ENCODE results near the gene CYP2W1.
"Not testable (repeated sequence)": the region's sequence is repeated elsewhere in the genome, so short reads cannot be mapped to it uniquely, and the experiment has no call there.

The CYP2W1 gene

GRCh38 chr7:999149-999879 lies 16.3 kb downstream of the CYP2W1 start:
- no peak for DNase-seq

DNA sequence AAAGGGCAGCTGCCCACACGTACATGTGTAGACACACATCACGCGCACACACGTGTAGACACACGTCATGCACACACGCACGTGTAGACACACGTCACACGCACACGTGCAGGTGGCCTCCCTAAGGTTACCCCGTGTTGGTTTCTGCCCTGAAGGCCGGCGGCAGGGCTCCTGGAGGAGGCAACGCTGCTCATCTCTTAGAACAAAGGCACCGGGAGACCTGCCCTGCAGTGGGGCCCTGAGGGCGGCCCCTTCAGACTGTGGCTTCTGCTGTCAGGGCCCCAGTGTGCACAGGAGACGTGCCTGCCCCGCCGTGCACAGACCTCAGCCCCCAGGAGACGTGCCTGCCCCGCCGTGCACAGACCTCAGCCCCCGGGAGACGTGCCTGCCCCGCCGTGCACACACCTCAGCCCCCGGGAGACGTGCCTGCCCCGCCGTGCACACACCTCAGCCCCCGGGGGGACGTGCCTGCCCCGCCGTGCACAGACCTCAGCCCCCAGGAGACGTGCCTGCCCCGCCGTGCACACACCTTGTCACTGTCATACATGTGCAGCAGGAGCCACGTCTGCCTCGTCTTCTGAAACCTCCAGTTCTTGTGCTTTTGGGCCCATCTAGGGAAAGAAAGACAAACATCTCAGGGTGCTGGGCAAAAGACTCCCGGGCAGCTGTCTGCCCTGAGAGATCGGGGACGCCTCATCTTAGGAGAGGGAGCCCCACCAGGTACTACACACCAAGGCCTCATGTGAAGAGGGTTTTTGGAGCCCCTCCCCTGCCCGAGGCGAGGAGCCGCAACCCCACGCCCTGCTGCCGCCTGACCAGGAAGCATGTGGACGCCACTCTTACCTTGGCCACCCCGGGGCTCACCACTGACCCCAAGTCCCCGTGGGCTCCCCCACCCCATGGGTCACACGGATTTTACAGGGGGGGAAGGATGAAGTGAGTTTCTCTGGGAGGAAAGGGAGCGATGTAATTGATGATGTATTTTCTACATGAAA lies 17.3 kb downstream of the CYP2W1 start:
- DNase-seq, result no peak

DNA sequence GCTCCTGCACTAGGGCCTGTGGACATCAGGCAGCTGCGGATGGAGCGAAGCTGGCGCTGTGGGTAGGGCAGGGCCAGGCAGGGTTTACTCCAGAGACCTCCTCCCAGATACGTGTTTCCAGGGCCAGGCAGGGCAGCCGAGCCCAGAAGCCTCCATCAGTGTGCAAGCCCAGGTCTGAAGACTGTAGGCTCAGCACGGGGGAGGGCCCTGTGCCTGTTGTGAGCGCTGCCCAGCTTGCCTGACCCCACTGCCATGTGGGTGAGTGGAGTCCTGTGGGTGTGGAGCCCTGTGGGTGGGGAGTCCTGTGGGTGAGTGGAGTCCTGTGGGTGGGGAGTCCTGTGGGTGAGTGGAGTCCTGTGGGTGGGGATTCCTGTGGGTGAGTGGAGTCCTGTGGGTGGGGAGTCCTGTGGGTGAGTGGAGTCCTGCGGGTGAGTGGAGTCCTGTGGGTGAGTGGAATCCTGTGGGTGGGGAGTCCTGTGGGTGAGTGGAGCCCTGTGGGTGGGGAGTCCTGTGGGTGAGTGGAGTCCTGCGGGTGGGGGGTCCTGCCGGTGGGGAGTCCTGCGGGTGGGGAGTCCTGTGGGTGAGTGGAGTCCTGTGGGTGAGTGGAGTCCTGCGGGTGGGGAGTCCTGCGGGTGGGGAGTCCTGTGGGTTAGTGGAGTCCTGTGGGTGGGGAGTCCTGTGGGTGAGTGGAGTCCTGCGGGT lies 18.2 kb downstream of the CYP2W1 start:
- DNase-seq, result not testable (repeated sequence)

GRCh38 chr7:1002026-1002425 lies 19.0 kb downstream of the CYP2W1 start:
- DNase-seq, result not testable (repeated sequence)

DNA sequence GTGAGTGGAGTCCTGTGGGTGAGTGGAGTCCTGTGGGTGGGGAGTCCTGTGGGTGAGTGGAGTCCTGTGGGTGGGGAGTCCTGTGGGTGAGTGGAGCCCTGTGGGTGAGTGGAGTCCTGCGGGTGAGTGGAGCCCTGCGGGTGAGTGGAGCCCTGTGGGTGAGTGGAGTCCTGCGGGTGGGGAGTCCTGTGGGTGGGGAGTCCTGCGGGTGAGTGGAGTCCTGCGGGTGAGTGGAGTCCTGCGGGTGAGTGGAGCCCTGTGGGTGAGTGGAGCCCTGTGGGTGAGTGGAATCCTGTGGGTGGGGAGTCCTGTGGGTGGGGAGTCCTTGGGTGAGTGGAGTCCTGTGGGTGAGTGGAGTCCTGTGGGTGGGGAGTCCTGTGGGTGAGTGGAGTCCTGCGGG lies 19.5 kb downstream of the CYP2W1 start:
- not testable (repeated sequence) for DNase-seq

GRCh38 chr7:1004018-1004852 lies 21.3 kb downstream of the CYP2W1 start:
- no peak for DNase-seq

GRCh38 chr7:1005303-1005702 lies 22.3 kb downstream of the CYP2W1 start:
- DNase-seq, result no peak

DNA sequence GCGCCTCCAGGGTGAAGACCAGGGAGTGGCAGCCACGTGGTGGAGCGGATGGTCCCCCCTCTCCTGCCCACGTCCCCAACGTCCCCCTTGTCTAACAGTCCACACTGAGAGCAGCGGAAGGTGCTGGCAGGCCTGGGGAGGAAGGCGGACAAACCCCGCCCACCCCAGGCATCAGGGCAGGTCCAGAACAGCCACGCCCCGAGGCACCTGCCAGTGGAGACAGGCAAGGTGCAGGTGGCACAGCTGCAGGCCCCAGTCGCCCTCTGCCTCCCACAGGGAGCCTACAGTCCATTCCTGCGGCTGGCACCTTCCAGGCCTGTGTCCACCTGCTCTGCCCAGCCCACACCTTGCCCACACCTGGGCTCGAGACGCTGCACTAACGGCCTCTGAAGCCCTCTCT lies 24.9 kb downstream of the CYP2W1 start:
- DNase-seq, result no peak

GRCh38 chr7:1008733-1009363 lies 25.9 kb downstream of the CYP2W1 start:
- no peak for DNase-seq

GRCh38 chr7:1009747-1010146 lies 26.8 kb downstream of the CYP2W1 start:
- DNase-seq, result no peak

GRCh38 chr7:1010226-1010625 lies 27.2 kb downstream of the CYP2W1 start:
- DNase-seq, result no peak

- no peak for DNase-seq
These were observed 28.5 kb downstream of the CYP2W1 start for GRCh38 chr7:1011297-1012003.

DNA sequence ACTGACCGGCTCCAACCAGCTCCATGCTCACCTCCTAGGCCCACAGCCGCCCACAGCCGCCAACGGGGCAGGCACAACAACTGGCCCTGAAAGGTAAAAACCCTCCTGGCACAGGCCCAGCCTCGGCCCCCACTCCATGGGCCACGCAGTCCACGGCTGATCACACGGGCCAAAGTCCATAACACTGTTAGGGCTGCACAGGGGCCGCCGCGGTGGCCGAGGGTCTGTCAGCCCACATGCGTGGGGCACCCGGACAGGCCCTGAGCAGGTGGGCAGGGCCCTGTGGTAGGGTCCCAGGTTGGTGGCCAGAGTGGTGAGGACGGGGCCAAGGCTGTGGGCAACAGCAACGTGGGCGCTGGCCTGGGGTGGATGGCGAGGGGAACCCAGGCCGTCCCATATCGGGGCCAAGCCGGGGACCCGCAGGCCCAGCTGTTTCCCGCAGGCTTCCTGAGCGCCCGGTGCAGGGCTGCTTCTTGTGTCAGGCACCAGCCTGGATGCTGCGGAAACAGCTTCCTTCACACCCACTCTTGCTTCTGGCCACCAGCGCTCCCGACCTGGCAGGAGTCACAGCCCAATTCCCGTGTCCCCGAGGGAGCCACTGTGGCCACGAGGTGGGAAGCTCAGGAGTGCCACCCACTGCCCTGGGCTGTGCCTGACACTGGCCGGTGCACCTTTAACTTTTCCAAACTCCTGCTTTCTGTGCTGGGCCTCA lies 29.2 kb downstream of the CYP2W1 start:
- DNase-seq, result no peak

DNA sequence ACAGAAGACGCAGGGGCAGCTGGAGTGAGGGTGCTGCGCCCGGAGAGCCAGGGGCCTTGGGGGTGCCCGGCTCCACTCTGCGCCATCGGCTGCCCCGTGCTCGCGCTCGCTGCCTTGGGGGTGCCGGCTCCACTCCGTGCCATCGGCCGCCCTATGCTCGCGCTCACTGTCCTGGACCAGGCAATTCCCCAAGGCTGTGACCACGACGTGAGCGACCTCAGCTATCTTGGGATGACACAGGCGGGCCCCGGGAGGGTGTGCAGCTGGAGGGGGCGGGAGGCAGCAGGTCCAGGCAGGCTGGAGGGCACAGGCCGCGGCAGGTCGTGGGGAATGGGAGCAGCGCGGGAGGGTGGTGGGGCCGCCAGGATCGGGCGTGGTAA lies 29.7 kb downstream of the CYP2W1 start:
- no peak for DNase-seq

DNA sequence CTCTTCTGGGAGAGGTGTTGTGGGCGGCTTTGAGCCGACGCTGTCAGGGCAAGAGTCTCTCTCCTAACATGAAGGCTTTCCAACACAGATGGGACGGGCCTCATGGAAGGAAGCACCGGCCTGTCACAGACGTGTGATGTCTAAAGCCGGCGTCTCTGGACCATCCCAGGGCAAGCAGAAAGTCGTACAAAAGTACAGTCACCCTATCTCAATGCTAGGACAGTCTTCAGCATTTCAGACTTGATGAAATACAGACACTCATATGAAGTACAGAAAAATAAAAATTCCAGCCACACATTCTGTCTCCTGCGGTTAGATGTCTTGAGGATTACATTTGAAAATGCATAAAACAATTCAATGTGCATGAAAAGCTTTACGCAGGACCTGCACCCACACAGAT lies 30.6 kb downstream of the CYP2W1 start:
- DNase-seq, result no peak

DNA sequence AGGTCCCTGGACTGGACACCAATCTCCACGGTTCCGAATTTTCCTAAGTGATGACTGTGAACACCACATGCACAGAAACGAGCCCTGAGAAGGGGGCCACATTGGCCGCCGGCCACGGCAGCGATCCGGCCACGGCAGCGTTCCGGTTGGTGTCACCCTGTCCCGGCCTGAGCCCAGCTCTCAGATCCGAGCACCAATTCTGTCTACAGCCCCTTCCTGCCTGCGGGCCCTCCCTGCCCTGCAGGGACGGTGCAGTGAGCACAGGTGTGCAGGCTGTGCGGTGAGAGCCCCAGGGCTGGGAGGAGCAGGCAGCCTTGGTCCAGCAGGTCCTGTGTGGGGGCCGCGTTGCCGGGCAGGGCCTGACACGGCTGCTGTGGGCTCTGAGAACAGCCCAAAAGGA lies 31.7 kb downstream of the CYP2W1 start:
- DNase-seq, result no peak

GRCh38 chr7:1015196-1016121 lies 32.5 kb downstream of the CYP2W1 start:
- no peak for DNase-seq

DNA sequence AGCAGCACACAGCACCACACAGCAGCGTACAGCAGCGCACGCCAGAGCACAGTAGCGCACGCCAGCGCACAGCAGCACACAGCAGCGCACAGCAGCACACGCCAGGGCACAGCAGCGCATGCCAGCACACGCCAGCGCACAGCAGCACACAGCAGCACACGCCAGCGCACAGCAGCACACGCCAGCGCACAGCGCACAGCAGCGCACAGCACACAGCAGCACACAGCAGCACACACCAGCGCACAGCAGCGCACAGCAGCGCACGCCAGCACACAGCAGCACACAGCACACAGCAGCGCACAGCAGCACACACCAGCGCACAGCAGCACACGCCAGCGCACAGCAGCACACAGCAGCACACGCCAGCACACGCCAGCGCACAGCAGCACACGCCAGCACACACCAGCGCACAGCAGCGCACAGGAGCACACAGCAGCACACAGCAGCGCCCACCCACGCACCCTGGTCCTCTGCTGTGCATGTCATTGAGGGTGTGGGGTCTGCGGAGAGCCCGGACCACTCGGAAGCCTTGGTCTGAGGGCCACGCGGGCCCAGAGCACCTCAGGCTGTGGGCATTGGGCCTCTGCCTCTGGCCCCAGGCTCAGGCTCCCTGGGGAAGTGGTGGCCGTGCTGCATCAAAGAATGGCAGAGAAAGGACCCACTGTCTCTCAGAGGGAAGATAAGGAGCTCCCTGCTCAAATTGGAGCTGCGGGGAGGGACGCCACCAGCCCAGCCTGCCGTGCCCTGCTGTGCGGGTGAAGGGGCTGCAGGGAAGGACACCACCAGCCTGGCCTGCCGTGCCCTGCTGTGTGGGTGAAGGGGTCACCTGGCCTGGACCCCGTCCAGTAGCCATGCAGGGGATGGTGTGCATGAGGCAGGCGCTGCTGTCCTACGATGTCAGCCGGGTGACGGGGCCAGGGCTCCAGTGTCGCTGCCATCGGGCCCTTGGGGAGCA lies 33.9 kb downstream of the CYP2W1 start:
- DNase-seq, result no peak
